Astrocyte of the spinal cord (primary cell): ENCODE results near the gene ZNF185.

ENCODE experiments used
- DNase-seq: peaks from one replicate; pipeline ENCODE4 v3.0.0; 2011; ENCODE audit warnings: low read depth, low spot score
- H3K4me3 ChIP-seq: 2 replicates; pipeline ENCODE4 v1.5.1; 2011; ENCODE audit warnings: low read depth, mild to moderate bottlenecking, low read length, moderate library complexity
- in situ Hi-C: cut with HindIII; loops from 2 replicates; pipeline ENCODE4 v1.10.0; 2017; ENCODE audit warnings: low sequenced_read_pairs
- TF ChIP-seq, protein P1 (sequence below): IDR thresholded peaks from 2 replicates; pipeline ENCODE4 v1.5.1; 2012; ENCODE audit warnings: low read depth, mild to moderate bottlenecking, low read length, inconsistent platforms

The ZNF185 gene

GRCh38 chrX:152866386-152866785 is 31.5 kb upstream of the ZNF185 start:
- DNase-seq: no peak
- H3K4me3 ChIP-seq: no peak overlapping the region
- in situ Hi-C loops: no loop called here
- TF ChIP-seq, protein P1, sequence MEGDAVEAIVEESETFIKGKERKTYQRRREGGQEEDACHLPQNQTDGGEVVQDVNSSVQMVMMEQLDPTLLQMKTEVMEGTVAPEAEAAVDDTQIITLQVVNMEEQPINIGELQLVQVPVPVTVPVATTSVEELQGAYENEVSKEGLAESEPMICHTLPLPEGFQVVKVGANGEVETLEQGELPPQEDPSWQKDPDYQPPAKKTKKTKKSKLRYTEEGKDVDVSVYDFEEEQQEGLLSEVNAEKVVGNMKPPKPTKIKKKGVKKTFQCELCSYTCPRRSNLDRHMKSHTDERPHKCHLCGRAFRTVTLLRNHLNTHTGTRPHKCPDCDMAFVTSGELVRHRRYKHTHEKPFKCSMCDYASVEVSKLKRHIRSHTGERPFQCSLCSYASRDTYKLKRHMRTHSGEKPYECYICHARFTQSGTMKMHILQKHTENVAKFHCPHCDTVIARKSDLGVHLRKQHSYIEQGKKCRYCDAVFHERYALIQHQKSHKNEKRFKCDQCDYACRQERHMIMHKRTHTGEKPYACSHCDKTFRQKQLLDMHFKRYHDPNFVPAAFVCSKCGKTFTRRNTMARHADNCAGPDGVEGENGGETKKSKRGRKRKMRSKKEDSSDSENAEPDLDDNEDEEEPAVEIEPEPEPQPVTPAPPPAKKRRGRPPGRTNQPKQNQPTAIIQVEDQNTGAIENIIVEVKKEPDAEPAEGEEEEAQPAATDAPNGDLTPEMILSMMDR: no peak

GRCh38 chrX:152869972-152870371 is 27.9 kb upstream of the ZNF185 start:
- no peak for DNase-seq
- TF ChIP-seq, protein P1: no peak
- in situ Hi-C loops: no loop called here
- H3K4me3 ChIP-seq: no peak overlapping the region

- in situ Hi-C loops: no loop called here
- no peak overlapping the region for H3K4me3 ChIP-seq
- TF ChIP-seq, protein P1: no peak
- DNase-seq: no peak
These were observed 26.6 kb upstream of the ZNF185 start for GRCh38 chrX:152871260-152871659.

DNA sequence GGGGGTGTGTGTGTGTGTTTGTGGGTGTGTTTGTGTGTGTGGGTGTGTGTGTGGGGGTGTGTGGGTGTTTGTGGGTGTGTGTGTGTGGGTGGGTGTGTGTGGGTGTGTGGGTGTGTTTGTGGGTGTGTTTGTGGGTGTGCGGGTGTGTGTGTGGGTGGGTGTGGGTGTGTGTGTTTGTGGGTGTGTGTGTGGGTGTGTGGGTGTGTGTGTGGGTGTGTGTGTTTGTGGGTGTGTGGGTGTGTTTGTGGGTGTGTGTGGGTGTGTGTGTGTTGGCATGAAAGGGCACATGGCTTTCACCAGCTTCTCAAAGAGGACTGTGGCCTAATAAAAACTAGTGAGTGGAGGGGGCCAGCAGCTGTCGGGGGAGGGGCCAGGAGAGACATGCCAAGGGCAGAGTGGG is 25.3 kb upstream of the ZNF185 start:
- TF ChIP-seq, protein P1: no peak
- in situ Hi-C loops: no loop called here
- H3K4me3 ChIP-seq: no peak overlapping the region
- no peak for DNase-seq

DNA sequence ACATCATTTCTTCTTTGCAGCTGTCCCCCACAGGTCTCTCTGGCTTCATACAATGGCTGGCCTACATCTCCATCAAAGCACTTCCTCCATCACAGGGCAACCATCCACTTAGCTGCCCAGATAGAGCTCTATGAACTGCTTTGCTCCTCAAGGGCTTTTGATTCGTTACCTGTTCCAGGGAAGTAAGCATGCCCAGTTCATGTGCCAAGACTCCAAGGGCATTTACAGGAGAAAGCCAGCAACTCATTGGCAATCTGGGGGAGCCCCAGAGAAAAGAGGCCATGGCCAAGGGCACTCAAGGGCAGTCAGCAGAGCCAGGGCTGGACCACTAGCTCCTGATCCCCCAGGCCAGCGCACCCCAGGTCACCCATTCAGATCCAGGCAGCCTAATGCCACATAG is 24.5 kb upstream of the ZNF185 start:
- no peak for DNase-seq
- TF ChIP-seq, protein P1: no peak
- H3K4me3 ChIP-seq: no peak overlapping the region
- in situ Hi-C loops: no loop called here

- TF ChIP-seq, protein P1: no peak
- H3K4me3 ChIP-seq: no peak overlapping the region
- in situ Hi-C loops: no loop called here
- DNase-seq: no peak
These were observed 20.7 kb upstream of the ZNF185 start for GRCh38 chrX:152876931-152877840.
